HUES64 (cell line): ENCODE measurements around the gene RRBP1.

Experiments used
- H3K27ac ChIP-seq: 2 replicates; pipeline ENCODE4 v1.7.0; 2013; ENCODE audit warnings: low read depth, low read length, inconsistent platforms
- H3K27me3 ChIP-seq: 2 replicates; pipeline ENCODE4 v1.6.1; 2013; ENCODE audit warnings: mild to moderate bottlenecking, low read length; ENCODE audit not compliant: insufficient read depth
- H3K36me3 ChIP-seq: 2 replicates; pipeline ENCODE4 v1.6.1; 2013; ENCODE audit warnings: mild to moderate bottlenecking, low read length; ENCODE audit not compliant: insufficient read depth
- H3K4me1 ChIP-seq: 2 replicates; pipeline ENCODE4 v1.6.1; 2013; ENCODE audit warnings: mild to moderate bottlenecking, low read length, moderate library complexity; ENCODE audit not compliant: insufficient read depth
- H3K4me3 ChIP-seq: 2 replicates; pipeline ENCODE4 v1.5.1; 2013; ENCODE audit warnings: mild to moderate bottlenecking, low read length, moderate library complexity
- H3K9ac ChIP-seq: 2 replicates; pipeline ENCODE4 v1.6.1; 2013; ENCODE audit warnings: mild to moderate bottlenecking, low read depth, low read length
- H3K9me3 ChIP-seq: 2 replicates; pipeline ENCODE4 v1.6.1; 2013; ENCODE audit warnings: low read depth, low read length; ENCODE audit not compliant: insufficient read depth
- WGBS: fragments of 150-250, 120-280 bp; methylation state at CpG from one replicate; pipeline ENCODE4 v1.1.7; 2013; ENCODE audit warnings: missing lambda C conversion rate; 5-methylcytosine and 5-hydroxymethylcytosine counted together

Gene RRBP1

GRCh38 chr20:17571153-17571527 is 110.9 kb downstream of the RRBP1 start:
- Histone ChIP-seq H3K4me3 (peak overlapping the region; percentile 85), H3K4me1 (peaks cover 53% of the 10 kb centered on the region), H3K9me3 (no peaks in the 10 kb centered on the region), H3K9ac (peak overlapping the region; percentile 81; the same call in 1 of the 2 replicates), H3K27ac (no peak overlapping the region), H3K36me3 (no peaks in the 10 kb centered on the region; the same call in 1 of the 2 replicates), H3K27me3 (no peaks in the 10 kb centered on the region)
- WGBS, result 25% methylated on average over 6 of the region's 6 CpGs

GRCh38 chr20:17570347-17571152 is 111.5 kb downstream of the RRBP1 start:
- H3K27me3 ChIP-seq, result no peaks in the 10 kb centered on the region
- peak overlapping the region; percentile 81 for H3K9ac ChIP-seq
- WGBS, result under 1% methylated on average over 42 of the region's 43 CpGs
- peak overlapping the region; percentile 85 for H3K4me3 ChIP-seq
- H3K36me3 ChIP-seq, result no peaks in the 10 kb centered on the region; the same call in 1 of the 2 replicates
- H3K4me1 ChIP-seq, result peaks cover 53% of the 10 kb centered on the region
- peak overlapping the region; percentile 95 for H3K27ac ChIP-seq
- H3K9me3 ChIP-seq, result no peaks in the 10 kb centered on the region

GRCh38 chr20:17569616-17570346 is 112.3 kb downstream of the RRBP1 start, which contains the start of gene DSTN:
TSS of gene DSTN (plus strand) at chr20:17570075. CDS start at chr20:17570209, 134 bp downstream.
- Histone ChIP-seq H3K4me3 (peak within 1 kb of the TSS; percentile 85), H3K9ac (peak within 1 kb of the TSS; percentile 94), H3K27me3 (no peaks in the 10 kb centered on the region), H3K9me3 (no peaks in the 10 kb centered on the region), H3K4me1 (peaks cover 46% of the 10 kb centered on the region), H3K36me3 (no peaks in the 10 kb centered on the region), H3K27ac (peak within 1 kb of the TSS; percentile 98)
- under 1% methylated on average over 70 of the region's 70 CpGs for WGBS

GRCh38 chr20:17568972-17569521 is 113.0 kb downstream of the RRBP1 start:
- Histone ChIP-seq H3K4me1 (peaks cover 40% of the 10 kb centered on the region), H3K36me3 (no peaks in the 10 kb centered on the region), H3K27me3 (no peaks in the 10 kb centered on the region), H3K9ac (peak overlapping the region; percentile 94), H3K4me3 (peak overlapping the region; percentile 85), H3K27ac (peak overlapping the region; percentile 98), H3K9me3 (no peaks in the 10 kb centered on the region)
- under 1% methylated on average over 37 of the region's 38 CpGs for WGBS

GRCh38 chr20:17568045-17568788 is 113.8 kb downstream of the RRBP1 start:
- WGBS, result 63% methylated on average over 6 of the region's 6 CpGs
- peak overlapping the region; percentile 94 for H3K9ac ChIP-seq

GRCh38 chr20:17566345-17566744 is 115.7 kb downstream of the RRBP1 start:
- no peak overlapping the region for H3K4me3 ChIP-seq
- no peaks in the 10 kb centered on the region for H3K9me3 ChIP-seq
- no peak overlapping the region for H3K27ac ChIP-seq
- H3K27me3 ChIP-seq, result no peaks in the 10 kb centered on the region
- no peaks in the 10 kb centered on the region for H3K36me3 ChIP-seq
- peaks cover 13% of the 10 kb centered on the region for H3K4me1 ChIP-seq
- no peak overlapping the region for H3K9ac ChIP-seq
- 89% methylated on average over 3 of the region's 3 CpGs for WGBS

More at GRCh38 chr20:17568045-17568788, 113.8 kb downstream of the RRBP1 start:
- H3K4me1 ChIP-seq, result peaks cover 32% of the 10 kb centered on the region
- peak overlapping the region; percentile 85 for H3K4me3 ChIP-seq
- no peaks in the 10 kb centered on the region for H3K27me3 ChIP-seq
- H3K36me3 ChIP-seq, result no peaks in the 10 kb centered on the region
- no peaks in the 10 kb centered on the region for H3K9me3 ChIP-seq
- H3K27ac ChIP-seq, result peak overlapping the region; percentile 98

- Histone ChIP-seq H3K36me3 (no peaks in the 10 kb centered on the region), H3K4me3 (no peak overlapping the region), H3K9me3 (no peaks in the 10 kb centered on the region), H3K27me3 (no peaks in the 10 kb centered on the region), H3K4me1 (peaks cover 8% of the 10 kb centered on the region), H3K27ac (no peak overlapping the region), H3K9ac (no peak overlapping the region)
- 82% methylated on average over 4 of the region's 4 CpGs for WGBS
Observed at GRCh38 chr20:17565169-17565845, 116.7 kb downstream of the RRBP1 start.
